ENCODE measurements around the gene TPTE2. TPM values are rescaled to one million over a fixed set of nuclear protein-coding genes. Genes with fewer than 3 reads are reported as not detected.
A peak's percentile ranks its signal among the peaks of the same experiment; 100 is the strongest.
"Not testable (repeated sequence)": the region's sequence is repeated elsewhere in the genome, so short reads cannot be mapped to it uniquely, and the experiment has no call there.

The TPTE2 gene
- not detected in 2 replicates for total RNA-seq (2014; rRNA removed; shearing (Covaris generic))
- not detected in 2 replicates for polyA plus RNA-seq (2015; cell fraction: cytosol; rRNA removed)
- polyA plus RNA-seq (2015; cell fraction: nucleus; rRNA removed), result not detected in 2 replicates

DNA sequence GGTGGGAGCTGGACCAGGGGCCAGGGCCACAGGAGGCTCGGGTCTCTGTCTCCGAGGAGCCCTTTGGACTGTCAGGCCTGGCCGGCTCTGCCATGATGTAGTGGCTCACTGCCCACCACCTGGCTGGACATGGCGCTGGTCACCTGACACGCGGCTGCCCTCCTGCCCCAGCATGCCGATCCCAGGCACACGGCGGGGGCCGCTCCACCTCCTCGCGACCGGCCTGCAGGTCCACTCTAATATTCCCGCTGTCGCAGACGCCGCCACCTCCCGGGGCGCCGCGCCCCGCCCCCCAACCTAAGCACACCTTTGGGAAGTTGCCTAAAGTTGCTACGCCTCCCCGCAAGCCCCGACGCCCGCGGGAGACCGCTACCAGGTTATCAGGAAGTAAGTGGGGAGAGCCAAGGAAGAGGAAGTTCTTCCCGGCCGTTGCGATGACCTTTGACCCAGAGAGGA is at the start of gene TPTE2:
TSS of gene TPTE2 (minus strand) at position 406 of the 456 bp plus-strand sequence. CDS start 58,298 bp downstream, outside the sequence.
- DNase-seq (ENCODE audit: low read depth), result not testable (repeated sequence)

DNA sequence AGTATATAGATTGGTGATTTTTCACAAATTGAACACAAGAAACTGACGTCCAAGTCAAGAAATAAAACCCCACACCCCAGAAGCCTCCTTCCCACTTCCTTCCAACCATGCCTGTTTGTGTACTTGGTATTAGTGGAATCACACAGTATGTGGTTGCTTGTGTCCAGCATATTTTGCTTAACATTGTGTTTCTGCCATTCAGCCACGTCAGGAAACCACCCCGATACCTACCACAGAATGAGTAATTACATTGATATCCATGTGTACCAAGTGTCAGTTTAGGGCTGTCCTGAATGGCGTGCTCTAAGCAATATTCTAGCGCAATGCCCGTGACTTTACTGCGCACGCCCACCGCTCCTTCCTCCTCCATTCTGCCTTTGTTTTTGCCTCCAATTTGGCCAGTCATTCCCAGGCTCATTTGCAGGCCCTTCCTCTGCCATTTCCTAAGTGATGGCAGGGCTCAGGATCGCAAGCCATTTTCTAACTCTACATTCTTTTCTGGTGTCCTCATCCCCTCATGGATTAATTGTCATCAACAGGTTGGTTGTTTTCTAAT is 46.3 kb upstream of the TPTE2 start:
- no peak for DNase-seq (ENCODE audit: low read depth)

DNA sequence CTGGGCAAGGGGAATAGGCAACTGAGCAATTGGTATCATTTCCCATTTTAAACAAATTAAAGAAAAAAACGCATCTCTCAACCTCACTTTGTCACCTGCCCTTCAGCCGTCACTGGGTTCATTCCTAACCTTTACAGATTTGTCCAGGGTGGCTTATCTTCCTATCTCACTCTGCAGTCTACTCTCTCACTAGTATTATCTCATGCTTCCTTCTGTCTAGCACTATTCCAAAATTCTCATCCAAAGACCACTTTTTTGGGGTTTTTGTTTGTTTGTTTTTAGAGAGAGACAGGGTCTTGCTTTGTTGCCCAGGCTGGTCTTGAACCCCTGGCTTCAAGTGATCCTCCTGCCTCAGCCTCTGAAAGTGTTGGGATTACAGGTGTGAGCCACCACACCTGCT is 45.4 kb upstream of the TPTE2 start:
- DNase-seq (ENCODE audit: low read depth), result no peak

DNA sequence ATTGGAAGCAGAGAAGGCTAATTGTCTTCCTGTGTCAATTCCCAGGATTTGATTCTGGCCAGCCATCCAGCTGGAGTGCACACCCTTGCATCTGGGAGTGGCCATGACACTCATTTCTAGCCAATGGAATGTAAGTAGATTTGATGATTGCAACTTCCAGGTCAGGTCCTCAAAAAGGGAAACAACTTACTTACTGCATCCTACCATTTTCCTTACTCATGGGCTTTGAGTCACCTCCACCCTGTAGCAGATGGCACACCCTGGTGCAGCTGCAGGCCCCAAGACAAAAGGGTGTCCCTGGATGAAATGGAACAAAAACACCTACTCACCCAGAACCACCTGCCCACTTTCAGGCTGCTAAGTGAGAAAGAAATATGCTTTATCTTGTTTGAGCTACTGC is 44.8 kb upstream of the TPTE2 start:
- peak; percentile 52 for DNase-seq (ENCODE audit: low read depth)

DNA sequence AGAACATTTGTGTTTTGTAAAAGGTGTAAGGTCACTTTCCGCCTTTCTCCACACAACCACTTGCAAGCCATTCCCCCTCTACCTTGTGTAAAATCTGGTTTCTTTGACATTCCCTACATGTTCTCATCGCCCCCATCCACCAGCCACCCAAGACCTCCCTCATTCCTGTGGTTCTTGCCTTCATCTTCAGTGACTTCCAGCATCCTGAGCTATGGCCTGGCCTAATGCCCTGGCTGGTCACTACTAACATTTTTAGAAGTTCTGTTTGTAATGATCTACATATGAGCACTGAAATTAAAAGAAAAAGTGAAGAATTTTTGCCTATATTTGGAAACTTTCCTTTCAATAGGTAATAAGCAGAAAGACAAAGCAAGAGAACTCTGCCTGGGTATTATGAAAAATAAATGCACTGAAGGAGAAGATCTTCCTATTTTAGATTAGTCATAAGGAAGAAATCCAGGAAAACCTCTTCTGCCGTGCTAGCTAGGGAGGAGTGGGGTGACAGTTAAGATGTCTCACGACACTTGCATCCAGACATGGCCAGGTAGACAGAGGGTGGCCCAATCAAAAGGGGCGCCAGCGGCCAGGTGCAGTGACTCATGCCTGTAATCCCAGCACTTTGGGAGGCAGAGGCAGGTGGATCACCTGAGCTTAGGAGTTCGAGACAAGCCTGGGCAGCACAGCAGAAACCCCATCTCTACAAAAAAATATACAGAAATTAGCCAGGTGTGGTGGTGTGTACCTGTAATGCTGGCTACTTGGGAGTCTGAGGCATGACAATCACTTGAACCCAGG is 44.0 kb upstream of the TPTE2 start:
- DNase-seq (ENCODE audit: low read depth), result no peak

DNA sequence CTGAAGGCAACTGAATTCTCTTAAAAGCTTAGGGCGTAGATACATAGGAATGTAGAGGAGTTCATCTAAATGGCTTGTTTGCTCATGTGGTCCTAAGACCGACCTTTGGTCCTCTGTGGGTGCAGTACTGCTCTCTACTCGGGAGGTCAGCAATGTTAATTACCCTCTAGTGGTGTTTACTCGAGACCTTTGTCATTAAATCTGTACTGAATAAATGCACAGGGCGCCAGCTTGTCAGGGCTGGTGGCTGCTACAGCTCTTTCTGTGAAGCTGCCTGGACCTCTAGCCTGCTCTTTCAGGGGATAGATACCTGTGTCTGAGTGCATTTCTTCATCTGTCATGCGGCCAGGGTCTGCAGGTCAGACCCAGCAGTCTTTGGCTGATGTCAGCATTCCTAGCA is 43.0 kb upstream of the TPTE2 start:
- no peak for DNase-seq (ENCODE audit: low read depth)

DNA sequence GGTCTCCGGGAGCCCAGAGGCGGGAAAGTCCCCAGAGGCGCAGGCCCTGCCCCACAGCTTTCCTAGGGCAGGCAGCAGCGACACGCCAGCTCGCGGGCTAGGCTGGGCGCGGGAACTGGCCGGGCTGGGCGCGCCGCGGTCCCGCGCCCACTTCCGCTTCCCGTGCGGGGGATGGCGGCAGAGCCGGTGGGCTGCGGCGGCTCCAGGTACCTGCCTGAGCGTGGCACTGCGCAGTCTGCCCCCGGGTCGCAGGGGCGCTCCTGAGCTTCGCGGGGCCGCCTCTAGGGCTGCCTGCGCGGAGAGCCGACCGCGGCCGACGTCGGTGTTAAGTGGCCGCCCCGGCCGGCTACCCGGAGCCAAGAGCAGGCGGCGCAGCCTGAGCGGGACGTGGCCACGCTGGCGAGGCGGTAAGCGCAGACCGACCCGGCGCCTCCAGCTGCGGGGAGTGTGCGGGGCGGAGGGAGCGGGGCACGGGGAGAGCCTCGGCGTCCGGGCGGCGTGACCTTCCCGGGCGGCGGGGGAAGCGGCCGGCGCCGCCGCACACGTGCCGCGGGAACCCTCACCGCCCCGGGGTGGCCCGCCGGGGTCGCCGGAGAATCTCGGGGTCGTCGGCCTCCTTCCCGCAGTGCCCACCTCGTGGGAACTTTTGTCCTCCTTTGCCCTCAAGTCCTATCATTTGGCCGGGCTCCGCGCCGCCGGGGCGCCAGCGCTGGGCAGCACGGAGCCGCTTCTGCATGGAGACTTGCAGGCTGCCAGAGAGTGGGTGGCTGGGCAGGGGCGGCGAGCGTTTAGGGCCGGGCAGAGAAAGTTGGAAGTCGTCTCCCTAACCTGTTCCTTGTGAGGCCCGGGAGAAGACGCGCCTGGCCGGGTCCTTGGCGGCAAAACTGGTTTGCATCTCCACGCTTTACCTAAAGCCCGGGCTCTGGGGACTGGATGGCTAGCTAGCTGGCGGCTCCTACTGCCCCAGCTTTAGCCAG is 40.7 kb upstream of the TPTE2 start:
- peak; percentile 61 for DNase-seq (ENCODE audit: low read depth)

DNA sequence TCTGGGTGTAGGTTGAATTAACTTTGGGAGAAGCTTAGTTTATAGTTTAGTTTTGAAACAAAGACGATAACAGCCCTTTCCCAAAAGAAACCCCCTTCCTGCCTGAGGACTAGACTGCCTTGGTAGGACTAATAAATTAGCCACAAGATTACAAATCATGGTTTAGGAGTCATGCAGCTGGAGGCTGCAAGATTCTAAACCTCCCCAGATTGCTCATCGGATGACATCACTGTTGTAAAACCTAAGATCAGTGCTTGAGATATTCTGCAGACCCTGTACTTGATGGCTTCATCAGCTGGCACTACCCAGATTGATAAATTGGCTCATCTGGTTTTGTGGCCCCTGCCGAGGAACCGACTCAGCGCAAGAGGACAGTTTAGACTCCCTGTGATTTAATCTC is 36.2 kb upstream of the TPTE2 start:
- DNase-seq (ENCODE audit: low read depth), result peak; percentile 79

DNA sequence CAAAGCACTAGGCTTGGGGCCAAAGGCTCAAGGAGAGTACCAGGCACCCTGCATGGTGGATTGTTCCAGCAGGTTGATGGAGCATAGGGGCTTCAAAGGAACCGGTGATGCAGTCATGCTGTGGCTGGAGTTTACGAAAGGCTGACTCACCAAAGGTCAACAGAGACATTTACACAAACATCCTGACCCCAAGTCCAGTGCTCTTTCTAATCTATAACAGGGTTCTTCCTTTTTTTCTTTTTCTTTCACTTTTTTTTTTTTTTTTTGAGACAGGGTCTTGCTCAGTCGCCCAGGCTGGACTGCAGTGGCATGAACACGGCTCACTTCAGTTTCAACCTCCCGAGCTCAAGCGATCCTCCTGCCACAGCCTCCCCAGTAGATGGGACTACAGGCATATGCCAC is 35.6 kb upstream of the TPTE2 start:
- peak; percentile 87 for DNase-seq (ENCODE audit: low read depth)

DNA sequence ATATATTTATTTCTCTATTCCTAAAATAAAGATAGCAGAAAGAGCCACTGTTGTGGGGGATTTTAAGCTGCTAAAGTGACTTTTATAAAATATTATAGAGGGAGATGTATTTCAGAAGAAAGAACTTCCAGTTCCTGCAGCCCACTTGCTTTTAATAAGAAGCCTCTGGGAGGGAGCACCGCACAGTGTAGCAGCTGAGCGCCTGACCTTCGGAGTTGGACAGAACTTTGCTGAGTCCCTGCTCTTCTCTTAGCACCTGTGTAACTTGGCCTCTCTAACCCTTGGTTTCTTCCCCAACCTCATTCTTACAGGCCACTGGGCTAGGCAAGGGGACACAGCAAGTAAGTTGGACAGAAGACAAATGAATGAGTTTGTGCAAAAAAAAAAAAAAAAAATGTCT is 34.8 kb upstream of the TPTE2 start:
- no peak for DNase-seq (ENCODE audit: low read depth)

DNA sequence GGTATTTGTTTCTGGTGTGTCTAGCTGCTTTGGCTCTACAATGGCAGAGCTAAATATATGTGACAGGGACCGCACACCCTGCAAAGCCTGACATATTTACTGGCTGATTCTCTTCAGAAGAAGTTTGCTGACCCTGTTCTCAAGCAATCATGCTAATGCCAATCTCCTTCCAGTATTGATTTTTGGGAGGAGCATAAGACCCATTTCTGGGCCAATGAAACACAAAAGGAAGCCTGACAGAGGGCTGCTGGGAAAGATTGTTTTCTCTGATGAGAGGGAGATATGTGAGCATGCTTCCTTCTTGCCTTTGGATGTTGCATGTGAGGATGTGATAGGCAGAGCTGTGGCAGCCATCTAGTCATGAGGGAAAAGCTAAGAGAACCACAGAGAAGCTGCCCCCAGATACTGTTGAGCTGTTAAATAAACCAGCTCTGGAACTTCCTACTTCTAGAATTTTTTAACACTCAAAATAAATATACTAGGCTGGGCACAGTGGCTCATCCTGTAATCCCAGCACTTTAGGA is 31.4 kb upstream of the TPTE2 start:
- DNase-seq (ENCODE audit: low read depth), result no peak

DNA sequence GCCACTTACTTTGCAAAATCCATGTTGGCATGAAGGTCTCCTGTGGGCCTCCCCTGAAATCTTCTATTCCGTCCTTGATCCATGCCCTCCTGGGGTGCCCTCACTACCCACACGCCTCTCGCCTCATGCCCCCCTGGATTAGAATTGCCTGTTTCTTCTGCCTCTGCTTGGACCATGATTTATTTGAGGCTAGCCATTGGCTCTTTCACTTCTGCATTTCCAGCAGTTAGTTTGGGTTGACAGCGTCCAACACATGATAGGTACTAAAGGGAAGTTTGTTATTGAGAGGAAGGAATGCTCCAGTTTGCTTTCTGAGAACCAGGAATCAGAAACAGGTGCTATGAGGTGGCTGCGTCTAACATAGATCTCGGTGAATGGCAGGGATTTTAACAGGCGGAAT is 30.5 kb upstream of the TPTE2 start:
- no peak for DNase-seq (ENCODE audit: low read depth)

DNA sequence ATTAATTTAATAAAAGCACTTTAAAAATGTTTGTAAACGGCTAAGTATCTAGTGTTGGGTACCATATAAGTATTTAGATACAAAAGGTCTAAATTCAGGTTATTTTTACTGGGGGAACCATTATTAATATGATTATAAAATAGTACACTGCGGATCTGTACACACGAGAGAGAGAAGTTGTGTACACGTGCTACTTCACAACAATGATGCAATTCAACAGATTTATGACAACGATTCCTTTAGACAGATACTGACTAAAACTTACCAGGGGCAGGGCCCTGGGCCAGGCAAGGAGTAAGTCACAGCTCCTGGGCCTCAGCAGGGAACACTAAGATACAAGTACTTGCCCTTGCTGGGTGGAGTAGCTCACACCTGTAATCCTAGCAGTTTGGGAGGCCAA is 29.1 kb upstream of the TPTE2 start:
- no peak for DNase-seq (ENCODE audit: low read depth)

DNA sequence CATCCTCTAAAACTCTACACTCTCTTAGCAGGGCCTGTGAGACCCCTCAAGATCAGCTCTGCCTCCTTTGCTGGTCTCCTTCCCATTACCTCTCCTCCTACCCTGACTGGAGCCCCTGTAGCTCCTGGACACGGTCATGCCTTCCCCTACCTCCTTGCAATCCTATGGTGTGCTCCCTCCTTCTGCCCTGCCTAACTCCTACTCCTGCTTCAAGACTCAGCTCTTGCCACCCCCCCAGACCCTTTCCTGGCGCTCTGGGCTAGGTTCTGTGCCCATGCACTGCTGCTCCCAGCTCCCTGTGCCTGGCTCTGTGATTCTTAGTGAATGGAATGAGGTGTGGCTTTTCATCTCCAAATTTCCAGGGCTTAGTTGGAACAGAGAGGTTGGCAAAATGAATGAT is 28.0 kb upstream of the TPTE2 start:
- DNase-seq (ENCODE audit: low read depth), result no peak

DNA sequence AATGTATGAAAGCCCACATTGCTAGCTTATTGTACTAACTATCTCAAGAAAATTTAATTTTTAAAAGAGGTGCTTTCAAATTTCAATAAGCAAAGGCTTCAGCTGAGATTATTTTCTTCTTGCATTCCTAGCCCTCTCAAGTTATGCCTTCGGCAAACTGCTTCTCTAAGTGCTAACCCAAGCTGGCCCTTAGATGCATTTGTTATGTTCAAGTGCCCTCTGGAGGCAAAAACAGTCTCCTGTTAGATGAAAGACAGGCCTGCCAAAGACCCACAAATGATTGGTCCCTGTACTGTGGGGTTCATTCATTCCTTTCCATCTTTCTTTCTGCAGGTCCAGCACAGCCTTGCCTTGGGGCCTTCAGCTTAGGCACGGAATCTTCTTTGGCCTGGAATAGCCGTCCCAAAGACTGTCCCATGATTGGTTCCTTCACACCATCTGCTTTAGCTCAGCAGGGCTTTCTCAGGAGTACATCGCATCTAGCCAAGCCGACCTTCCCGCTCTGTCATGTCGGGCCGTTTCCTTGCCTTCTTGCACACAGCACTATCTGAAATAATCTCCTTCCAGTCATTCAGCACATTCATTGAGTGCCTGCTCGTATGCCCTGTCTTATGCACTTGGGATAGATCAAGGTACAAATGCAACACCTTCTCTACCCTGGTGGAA is 26.4 kb upstream of the TPTE2 start:
- peak; percentile 71 for DNase-seq (ENCODE audit: low read depth)

DNA sequence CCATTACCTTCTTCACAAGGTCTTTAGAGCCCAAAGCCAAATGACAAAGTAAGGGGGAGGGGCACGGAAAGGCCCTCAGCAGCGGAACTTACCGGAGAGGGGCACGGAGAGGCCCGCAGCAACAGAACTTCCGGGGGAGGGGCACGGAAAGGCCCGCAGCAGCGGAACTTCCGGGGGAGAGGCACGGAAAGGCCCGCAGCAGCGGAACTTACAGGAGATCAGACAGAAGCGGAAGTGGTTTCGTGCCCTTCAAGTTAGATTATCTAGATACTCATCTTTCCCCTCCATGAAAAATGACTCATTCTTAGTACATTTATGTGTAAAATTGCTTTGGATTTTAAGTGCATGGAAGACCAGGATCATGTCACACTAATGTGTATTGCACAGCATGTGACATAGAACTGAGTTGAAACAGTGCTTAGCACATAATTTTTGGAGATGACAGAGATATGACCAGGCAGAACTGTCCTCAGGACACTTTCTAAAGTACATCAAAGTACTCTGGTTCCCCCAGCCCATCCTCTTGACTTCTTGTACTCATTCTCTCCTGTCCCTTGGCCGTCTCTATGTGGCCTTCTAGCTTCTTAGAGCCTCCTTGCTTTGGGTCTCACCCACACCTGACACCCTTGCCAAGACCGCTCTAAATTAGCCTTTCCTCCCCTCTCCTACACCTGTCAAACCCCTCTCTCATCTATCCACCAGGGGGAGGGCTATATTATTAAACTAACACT is 25.7 kb upstream of the TPTE2 start:
- peak; percentile 86 for DNase-seq (ENCODE audit: low read depth)

DNA sequence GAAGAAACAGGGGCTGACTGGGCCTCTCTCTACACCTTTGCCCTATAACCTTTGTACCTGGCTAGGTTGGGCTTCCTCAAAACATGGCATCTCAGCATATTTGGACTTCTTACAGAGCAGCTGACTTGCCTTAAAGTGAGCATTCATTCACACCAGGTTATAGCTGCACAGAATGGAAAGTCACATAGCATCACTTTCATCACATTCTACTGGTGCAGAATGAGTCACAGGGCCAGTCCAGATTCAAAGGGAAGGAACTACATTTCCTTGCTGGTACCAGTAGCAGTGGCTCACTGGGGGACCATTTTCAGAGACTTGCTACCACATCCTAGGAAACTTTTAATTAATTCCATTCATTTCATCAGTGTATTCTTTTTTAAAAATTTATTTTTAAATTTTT is 20.3 kb upstream of the TPTE2 start:
- no peak for DNase-seq (ENCODE audit: low read depth)

DNA sequence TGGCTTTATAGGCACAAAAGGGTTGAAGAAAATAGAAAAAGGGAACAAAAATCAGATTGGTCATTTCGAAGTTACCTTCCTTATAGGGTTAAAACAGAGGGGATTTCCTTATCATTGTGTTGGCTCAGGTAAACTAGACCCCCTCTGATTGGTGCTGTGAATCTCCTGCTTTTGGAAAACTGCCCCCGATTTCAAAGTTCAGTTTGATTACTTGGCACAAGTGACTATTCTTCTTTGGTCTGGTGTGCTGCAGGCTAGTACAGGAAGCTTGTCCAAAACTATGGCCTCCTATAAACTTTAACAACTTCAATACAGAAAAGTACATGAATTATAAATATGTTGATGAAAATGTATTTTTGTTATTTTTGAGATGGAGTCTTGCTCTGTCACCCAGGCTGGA is 13.9 kb upstream of the TPTE2 start:
- DNase-seq (ENCODE audit: low read depth), result no peak

DNA sequence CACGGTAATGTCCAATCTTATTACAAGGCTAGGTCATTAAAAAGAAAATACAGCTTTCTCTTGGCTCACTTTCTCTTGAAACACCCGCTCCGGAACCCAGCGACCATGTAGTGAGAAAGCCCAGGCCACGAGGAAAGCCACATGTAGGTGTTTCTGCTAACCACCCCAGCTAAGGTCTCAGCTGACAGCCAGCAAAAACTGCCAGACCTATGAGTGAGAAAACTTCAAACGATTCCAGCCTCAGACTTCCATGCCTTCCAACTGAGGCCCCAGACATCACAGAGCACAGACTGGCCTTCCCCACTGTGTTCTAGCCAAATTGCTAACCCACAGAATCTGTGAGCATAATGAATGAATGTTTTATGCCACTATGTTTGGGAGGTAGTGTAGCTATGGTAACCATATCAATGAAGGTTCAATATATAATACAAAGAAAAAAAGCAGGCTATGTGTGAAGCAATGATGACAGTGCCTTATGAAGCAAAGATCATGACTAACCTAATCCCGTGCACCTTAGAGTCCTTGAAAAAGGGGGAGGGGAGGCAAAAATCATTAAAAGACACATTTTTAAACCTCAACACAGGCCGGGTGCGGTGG is 11.9 kb upstream of the TPTE2 start:
- no peak for DNase-seq (ENCODE audit: low read depth)

DNA sequence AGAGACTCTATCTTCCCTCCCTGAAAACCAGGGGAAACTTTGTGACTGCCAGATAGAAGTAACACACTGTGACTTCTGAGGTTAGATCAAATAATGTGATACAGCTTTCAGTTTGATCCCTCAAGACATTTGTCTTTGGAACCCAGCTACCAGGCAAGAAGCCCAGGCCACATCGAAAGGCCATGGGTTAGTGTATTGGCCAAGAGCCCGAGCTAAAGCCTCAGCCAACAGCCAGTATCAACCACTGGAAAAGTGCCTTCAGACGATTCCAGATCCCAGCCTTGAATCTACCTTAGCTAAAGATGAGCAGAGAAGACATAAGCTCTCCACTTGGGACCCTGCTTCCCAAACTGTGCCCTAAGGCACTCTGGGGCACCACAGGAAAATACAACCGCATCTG is 10.9 kb upstream of the TPTE2 start:
- DNase-seq (ENCODE audit: low read depth), result no peak
